Skeletal muscle tissue (tissue), 4 donors: ENCODE data around the gene C17orf113. TPM values are rescaled to one million over a fixed set of nuclear protein-coding genes. Genes with fewer than 3 reads are reported as not detected.

Source experiments
- H3K27ac ChIP-seq: one replicate; pipeline ENCODE4 v1.7.0; 2013; ENCODE audit warnings: mild to moderate bottlenecking, low read depth, low read length, inconsistent platforms
- H3K27me3 ChIP-seq, 3 donors: one replicate each; pipeline ENCODE4 v1.7.0; 2013; ENCODE audit warnings: low read length in 3 of 3; ENCODE audit not compliant: control insufficient read depth in 3 of 3, insufficient read depth in 3 of 3
- H3K36me3 ChIP-seq, 3 donors: one replicate each; pipeline ENCODE4 v1.7.0; 2013; ENCODE audit warnings: low read length in 3 of 3; ENCODE audit not compliant: control insufficient read depth in 3 of 3, insufficient read depth in 3 of 3
- H3K4me1 ChIP-seq, 3 donors: one replicate each; pipeline ENCODE4 v1.7.0; 2013; ENCODE audit warnings: low read length in 3 of 3, mild to moderate bottlenecking in 3 of 3; ENCODE audit not compliant: control insufficient read depth in 3 of 3, insufficient read depth in 3 of 3
- H3K4me3 ChIP-seq, 3 donors: one replicate each; pipeline ENCODE4 v1.7.0; 2013; ENCODE audit warnings: low read length in 3 of 3
- H3K9ac ChIP-seq, 3 donors: one replicate each; pipeline ENCODE4 v1.7.0; 2013; ENCODE audit warnings: low read length in 3 of 3, mild to moderate bottlenecking in 3 of 3, moderate library complexity in 2 of 3, low read depth in 1 of 3
- H3K9me3 ChIP-seq, 3 donors: one replicate each; pipeline ENCODE4 v1.7.0; 2013; ENCODE audit warnings: low read length in 3 of 3; ENCODE audit not compliant: control insufficient read depth in 3 of 3
- total RNA-seq: library from RNA; depleted of rRNA; stranded (reverse); fragments of >200 nt; gene quantifications from one replicate; pipeline ENCODE4 v1.2.3, GENCODE V29; 2014
- donor health status: Osteomylitis.

C17orf113 gene
- total RNA-seq, 1 donor from 2014 or later = 1.6 TPM

DNA sequence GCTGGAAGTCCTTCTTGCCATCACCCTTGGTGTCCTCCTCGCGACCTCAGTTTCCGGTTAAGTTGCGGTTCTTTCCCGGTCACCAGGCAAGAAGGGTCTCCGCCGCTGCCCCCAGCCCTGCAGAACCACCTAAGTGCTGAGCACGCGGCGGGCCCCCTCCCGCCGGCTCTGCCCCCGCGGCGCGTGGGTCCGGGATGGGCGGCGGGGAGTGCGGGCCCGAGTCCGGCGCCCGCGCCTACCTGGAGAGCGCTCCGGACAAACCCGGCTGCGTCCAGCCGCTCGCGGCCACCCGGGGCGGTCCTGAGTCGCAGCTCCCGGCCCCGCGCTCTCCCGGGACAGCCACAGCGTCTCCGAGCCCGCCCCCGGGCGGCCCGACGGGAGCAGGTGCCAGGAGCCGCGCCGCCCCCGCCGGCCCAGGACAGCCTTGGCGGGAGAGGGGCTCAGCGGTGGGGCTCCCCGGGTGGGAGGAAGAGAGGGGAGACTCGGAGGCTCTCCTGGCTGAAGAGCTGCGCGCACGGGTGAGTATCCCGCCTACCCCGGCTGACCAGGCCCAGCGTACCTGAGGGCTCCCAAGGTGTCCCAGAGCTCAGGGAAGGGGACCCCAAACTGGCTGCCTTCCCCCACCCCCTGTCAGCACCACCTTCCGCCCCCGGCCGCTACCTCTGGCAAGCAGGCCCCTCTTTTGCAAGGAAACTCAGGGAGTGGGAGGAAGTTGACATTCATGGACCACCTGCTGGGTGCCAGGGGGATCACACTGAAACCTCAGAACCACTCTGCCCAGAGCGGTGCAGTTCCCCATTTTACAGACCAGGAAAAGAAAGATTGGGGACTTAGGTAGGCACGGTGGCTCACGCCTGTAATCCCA lies 22.2 kb upstream of the C17orf113 start:
- Histone ChIP-seq H3K36me3 (no peaks in the 10 kb centered on the region), H3K4me1 (peaks cover 25 to 56% (median 44%) of the 10 kb centered on the region in 3 donors), H3K9ac (peak overlapping the region; percentile 33 to 81 (median 56)), H3K9me3 (no peaks in the 10 kb centered on the region), H3K27me3 (peaks cover 0 to 6% (median 6%) of the 10 kb centered on the region in 3 donors), H3K4me3 (peak overlapping the region; percentile 30 to 68 (median 61)), H3K27ac (peak overlapping the region; percentile 18)

- Histone ChIP-seq H3K27ac (no peak overlapping the region), H3K9ac (peak overlapping the region in 2 of 3 donors; percentile 8 to 81), H3K27me3 (peaks cover 0 to 6% (median 6%) of the 10 kb centered on the region in 3 donors), H3K4me3 (peak overlapping the region; percentile 13 to 61 (median 30)), H3K4me1 (peaks cover 24 to 54% (median 42%) of the 10 kb centered on the region in 3 donors), H3K36me3 (no peaks in the 10 kb centered on the region), H3K9me3 (no peaks in the 10 kb centered on the region)
Measured at GRCh38 chr17:42071810-42072209, 21.4 kb upstream of the C17orf113 start.

- H3K4me1 ChIP-seq = peaks cover 20 to 54% (median 43%) of the 10 kb centered on the region in 3 donors
- peak overlapping the region in 1 of 3 donors; percentile 74 for H3K9ac ChIP-seq
- no peaks in the 10 kb centered on the region for H3K36me3 ChIP-seq
- peak overlapping the region; percentile 83 for H3K27ac ChIP-seq
- no peak overlapping the region for H3K4me3 ChIP-seq
- no peaks in the 10 kb centered on the region for H3K9me3 ChIP-seq
- H3K27me3 ChIP-seq = peaks cover 0 to 6% (median 6%) of the 10 kb centered on the region in 3 donors
Measured at GRCh38 chr17:42068979-42069378, 18.6 kb upstream of the C17orf113 start.

DNA sequence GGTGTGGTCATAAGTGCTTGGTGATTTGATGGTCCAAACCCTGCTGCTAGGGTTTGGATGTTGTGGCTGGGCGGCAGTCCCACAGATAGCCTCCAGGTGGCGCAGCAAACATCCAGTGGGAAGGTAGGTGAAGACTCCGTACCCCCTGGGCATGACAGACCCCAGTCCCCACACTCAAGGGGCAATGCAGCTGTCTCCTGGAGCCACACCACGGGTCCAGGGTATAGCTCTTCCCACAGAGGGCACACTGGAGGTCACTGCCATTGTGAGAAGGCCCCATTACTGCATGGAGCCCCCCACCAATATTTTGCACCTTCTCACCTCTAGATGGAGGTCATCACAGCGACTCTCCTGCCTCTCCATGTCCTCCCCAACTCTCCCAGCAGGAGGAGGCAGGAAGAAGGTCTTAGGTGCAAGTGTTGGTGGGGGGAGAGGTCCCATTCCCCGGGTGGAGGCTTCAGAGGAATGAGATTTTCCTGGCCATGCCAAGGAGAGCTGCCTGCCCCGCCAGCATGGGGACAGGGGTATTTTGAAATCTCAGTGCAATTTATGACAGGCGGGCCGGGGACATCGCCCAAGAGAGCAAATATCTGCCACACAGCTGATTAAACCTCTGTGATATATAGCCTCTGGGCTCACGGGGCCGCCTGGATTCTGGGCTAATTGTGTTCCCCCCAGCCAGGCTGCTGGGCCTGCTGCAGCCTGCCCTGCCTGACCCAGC lies 17.1 kb upstream of the C17orf113 start:
- Histone ChIP-seq H3K27ac (peak overlapping the region; percentile 83), H3K36me3 (no peaks in the 10 kb centered on the region), H3K4me3 (peak overlapping the region in 1 of 3 donors; percentile 21), H3K9me3 (no peaks in the 10 kb centered on the region), H3K27me3 (peaks cover 0 to 6% (median 2%) of the 10 kb centered on the region in 3 donors), H3K4me1 (peaks cover 24 to 60% (median 52%) of the 10 kb centered on the region in 3 donors), H3K9ac (peak overlapping the region; percentile 27 to 74 (median 38))

DNA sequence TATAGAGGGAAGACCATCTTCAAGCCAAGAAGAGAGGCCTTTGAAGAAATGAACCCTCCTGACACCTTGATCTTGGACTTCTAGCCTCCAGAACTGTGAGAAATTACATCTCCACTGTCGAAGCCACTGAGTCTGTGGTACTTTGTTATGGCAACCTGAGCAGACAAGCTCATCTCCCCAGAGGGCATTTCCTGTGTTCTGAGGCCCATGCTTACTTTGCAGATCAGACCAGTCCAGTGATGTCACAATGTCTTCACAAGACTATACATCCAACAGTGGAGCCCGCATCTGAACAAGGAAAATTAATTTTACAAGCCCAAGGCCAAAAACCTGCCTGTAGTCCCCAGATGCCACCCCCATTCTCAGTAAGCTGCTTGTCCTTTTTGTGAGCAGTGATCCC lies 14.8 kb upstream of the C17orf113 start:
- no peak overlapping the region for H3K4me3 ChIP-seq
- H3K27ac ChIP-seq = no peak overlapping the region
- H3K9me3 ChIP-seq = no peaks in the 10 kb centered on the region
- peaks cover 0 to 2% (median 0%) of the 10 kb centered on the region in 3 donors for H3K36me3 ChIP-seq
- H3K4me1 ChIP-seq = peaks cover 24 to 45% (median 37%) of the 10 kb centered on the region in 3 donors
- H3K27me3 ChIP-seq = no peaks in the 10 kb centered on the region
- no peak overlapping the region for H3K9ac ChIP-seq

GRCh38 chr17:42062681-42063080 lies 12.3 kb upstream of the C17orf113 start:
- Histone ChIP-seq H3K4me1 (peaks cover 11 to 25% (median 24%) of the 10 kb centered on the region in 3 donors), H3K9ac (peak overlapping the region in 2 of 3 donors; percentile 19 to 25), H3K36me3 (peaks cover 0 to 2% (median 0%) of the 10 kb centered on the region in 3 donors), H3K4me3 (no peak overlapping the region), H3K27ac (no peak overlapping the region), H3K9me3 (no peaks in the 10 kb centered on the region), H3K27me3 (no peaks in the 10 kb centered on the region)

DNA sequence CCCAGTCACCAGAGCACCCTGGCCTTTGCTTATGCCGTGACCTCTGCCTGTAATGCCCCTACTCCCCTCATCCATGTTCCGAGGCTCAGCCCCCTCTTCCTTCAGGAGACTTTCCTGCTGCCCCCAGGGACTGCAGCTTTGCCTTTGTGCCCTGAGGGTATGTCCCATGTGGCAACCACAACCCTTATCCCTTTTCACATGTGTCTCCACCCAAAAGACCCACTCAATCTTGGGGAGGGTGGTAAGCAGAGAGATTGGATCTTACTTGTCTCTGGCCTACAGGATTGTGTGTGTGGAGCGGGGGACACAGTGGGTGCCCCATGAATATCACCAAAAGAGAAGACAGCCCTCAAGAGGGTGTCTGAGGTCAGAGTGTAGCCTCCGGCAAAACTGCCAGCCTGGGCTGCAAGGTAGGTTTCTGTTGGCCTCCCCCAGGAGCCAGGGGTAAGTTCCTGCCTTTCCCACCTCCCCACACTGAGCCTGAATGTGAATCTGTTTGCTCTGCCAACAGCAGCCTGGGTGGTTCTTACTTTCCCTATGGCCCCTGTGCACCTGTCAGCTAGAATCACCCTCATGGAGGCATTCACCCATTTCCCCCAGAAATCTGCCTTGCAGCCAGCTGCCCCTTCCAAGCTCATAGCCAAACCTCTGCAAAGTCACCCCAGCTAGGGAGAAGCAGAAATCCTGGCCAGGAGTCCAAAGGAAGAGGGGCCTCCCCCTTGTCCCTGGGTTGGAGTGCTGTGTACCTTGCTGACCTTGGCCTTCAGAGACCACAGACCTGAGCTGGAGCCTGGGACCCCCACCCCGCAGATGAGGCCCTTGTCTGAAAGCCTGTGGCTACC lies 11.5 kb upstream of the C17orf113 start:
- Histone ChIP-seq H3K36me3 (peaks cover 0 to 2% (median 0%) of the 10 kb centered on the region in 3 donors), H3K4me1 (peaks cover 4 to 18% (median 17%) of the 10 kb centered on the region in 3 donors), H3K9ac (peak overlapping the region in 1 of 3 donors; percentile 25), H3K9me3 (no peaks in the 10 kb centered on the region), H3K27ac (no peak overlapping the region), H3K4me3 (no peak overlapping the region), H3K27me3 (no peaks in the 10 kb centered on the region)

- Histone ChIP-seq H3K4me3 (no peak overlapping the region), H3K4me1 (peaks cover 4 to 18% (median 17%) of the 10 kb centered on the region in 3 donors), H3K27ac (no peak overlapping the region), H3K9ac (no peak overlapping the region), H3K36me3 (peaks cover 0 to 2% (median 0%) of the 10 kb centered on the region in 3 donors), H3K9me3 (no peaks in the 10 kb centered on the region), H3K27me3 (peaks cover 0 to 8% (median 0%) of the 10 kb centered on the region in 3 donors)
Measured at GRCh38 chr17:42060231-42060630, 9.8 kb upstream of the C17orf113 start.

GRCh38 chr17:42059815-42060214 lies 9.4 kb upstream of the C17orf113 start:
- H3K4me3 ChIP-seq = no peak overlapping the region
- peaks cover 0 to 2% (median 0%) of the 10 kb centered on the region in 3 donors for H3K36me3 ChIP-seq
- H3K27me3 ChIP-seq = peaks cover 0 to 8% (median 0%) of the 10 kb centered on the region in 3 donors
- H3K9ac ChIP-seq = no peak overlapping the region
- no peaks in the 10 kb centered on the region for H3K9me3 ChIP-seq
- H3K4me1 ChIP-seq = peaks cover 4 to 18% (median 17%) of the 10 kb centered on the region in 3 donors
- H3K27ac ChIP-seq = no peak overlapping the region
